Measurements from ENCODE around the gene HOXC10.

Gene HOXC10

DNA sequence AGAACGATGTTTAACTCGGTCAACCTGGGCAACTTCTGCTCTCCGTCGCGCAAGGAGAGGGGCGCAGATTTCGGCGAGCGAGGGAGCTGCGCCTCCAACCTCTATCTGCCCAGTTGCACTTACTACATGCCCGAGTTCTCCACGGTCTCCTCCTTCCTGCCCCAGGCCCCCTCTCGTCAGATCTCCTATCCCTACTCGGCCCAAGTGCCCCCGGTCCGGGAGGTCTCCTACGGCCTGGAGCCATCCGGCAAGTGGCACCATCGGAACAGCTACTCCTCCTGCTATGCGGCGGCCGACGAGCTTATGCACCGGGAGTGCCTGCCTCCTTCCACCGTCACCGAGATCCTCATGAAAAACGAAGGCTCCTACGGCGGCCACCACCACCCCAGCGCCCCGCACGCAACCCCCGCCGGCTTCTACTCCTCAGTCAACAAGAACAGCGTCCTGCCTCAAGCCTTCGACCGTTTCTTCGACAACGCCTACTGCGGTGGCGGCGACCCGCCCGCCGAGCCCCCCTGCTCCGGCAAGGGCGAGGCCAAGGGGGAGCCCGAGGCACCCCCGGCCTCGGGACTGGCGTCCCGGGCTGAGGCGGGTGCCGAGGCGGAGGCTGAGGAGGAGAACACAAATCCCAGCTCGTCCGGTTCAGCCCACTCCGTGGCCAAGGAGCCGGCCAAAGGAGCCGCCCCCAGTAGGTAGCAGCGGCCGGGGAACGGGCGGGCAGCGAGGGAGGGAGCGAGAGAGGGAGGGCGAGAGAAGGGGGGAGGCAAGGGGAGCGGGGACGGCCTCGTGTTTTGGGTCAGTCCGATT is 11.5 kb upstream of the HOXC10 start:
- H3K9me3 ChIP-seq (ENCODE audit: low read length): peaks cover 4% of the 10 kb centered on the region
- no peaks in the 10 kb centered on the region for H3K4me1 ChIP-seq (ENCODE audit: insufficient read depth, low read length)
- H2AFZ ChIP-seq (ENCODE audit: low read depth, low read length): no peak overlapping the region
- H3K27me3 ChIP-seq (ENCODE audit: insufficient read depth, low read length): peaks cover 97% of the 10 kb centered on the region
- H3K4me3 ChIP-seq (ENCODE audit: low read length): no peak overlapping the region
- H3K36me3 ChIP-seq (ENCODE audit: insufficient read depth, low read length): no peaks in the 10 kb centered on the region

DNA sequence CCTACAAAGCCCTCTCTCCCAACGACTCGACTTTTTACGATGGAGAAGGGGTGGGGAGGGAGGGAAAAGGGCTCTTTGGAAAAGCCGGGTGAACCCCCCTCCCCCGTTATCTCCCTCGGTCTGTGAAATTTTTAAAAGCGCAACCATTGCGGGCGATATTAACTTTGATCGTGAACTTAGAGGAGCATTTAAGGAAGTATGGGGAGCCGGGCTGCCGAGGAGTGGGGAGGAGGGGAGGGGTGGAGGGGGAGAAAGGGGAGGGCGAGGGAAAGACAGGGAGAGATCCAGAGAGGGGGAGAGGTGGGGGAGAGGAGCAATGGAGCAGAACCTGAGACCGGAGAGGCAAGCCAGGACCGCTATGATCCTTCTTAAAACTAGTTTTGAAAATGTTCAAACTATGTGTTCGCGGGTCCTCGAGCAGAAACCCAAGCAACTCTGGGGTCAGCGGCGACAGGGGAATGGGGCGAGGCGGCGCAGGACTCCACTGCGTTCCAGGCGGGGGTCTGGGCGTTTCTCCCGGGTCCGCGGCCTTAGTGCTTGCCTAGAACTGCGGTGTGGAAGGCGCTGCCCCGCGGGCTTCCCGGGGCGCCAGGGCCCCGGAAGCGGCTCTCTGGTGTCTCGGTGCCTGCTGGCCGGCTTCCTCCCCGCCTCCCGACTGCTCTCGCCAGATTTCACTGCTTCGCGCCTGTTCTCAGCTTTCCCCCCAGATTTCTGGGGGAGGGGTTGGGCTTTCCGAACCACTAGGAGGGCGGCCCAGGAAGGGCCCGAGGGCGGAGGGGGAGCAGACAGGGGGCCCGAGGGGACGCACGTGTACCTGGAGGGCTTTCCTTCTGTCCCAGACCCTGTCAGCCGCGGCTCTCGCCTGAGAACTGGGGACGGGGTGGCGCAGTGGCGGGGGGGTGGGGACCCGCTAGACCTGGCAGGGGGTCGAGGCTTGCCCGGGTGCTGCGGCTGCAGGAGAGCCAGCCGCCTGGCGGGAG is 10.6 kb upstream of the HOXC10 start, which contains the start of gene HOTAIR:
Gene HOTAIR (minus strand): TSS at position 871 of the 980 bp plus-strand sequence.
- H3K9me3 ChIP-seq (ENCODE audit: low read length): peaks cover 4% of the 10 kb centered on the region
- no peak within 1 kb of the TSS for H3K4me3 ChIP-seq (ENCODE audit: low read length)
- no peaks in the 10 kb centered on the region for H3K36me3 ChIP-seq (ENCODE audit: insufficient read depth, low read length)
- H3K27me3 ChIP-seq (ENCODE audit: insufficient read depth, low read length): peaks cover 96% of the 10 kb centered on the region
- H2AFZ ChIP-seq (ENCODE audit: low read depth, low read length): no peak within 1 kb of the TSS
- H3K4me1 ChIP-seq (ENCODE audit: insufficient read depth, low read length): no peaks in the 10 kb centered on the region

DNA sequence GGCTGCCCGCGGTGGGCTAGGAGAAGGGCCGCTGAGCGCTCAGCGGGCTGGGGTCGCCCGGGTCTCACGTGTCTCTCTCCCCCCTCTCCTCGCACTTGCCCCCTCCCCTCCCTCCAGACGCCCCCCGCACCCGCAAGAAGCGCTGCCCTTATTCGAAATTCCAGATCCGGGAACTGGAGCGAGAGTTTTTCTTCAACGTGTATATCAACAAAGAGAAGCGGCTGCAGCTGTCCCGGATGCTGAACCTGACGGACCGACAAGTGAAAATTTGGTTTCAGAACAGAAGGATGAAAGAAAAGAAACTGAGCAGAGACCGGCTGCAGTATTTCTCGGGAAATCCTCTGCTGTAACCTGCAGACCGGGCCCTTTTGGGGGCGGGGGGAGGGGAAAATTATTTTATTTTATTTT is 9.9 kb upstream of the HOXC10 start:
- Histone ChIP-seq H3K4me1 (ENCODE audit: insufficient read depth, low read length) (no peaks in the 10 kb centered on the region), H3K9me3 (ENCODE audit: low read length) (peaks cover 4% of the 10 kb centered on the region), H3K4me3 (ENCODE audit: low read length) (no peak overlapping the region), H2AFZ (ENCODE audit: low read depth, low read length) (no peak overlapping the region), H3K27me3 (ENCODE audit: insufficient read depth, low read length) (peaks cover 96% of the 10 kb centered on the region), H3K36me3 (ENCODE audit: insufficient read depth, low read length) (no peaks in the 10 kb centered on the region)

DNA sequence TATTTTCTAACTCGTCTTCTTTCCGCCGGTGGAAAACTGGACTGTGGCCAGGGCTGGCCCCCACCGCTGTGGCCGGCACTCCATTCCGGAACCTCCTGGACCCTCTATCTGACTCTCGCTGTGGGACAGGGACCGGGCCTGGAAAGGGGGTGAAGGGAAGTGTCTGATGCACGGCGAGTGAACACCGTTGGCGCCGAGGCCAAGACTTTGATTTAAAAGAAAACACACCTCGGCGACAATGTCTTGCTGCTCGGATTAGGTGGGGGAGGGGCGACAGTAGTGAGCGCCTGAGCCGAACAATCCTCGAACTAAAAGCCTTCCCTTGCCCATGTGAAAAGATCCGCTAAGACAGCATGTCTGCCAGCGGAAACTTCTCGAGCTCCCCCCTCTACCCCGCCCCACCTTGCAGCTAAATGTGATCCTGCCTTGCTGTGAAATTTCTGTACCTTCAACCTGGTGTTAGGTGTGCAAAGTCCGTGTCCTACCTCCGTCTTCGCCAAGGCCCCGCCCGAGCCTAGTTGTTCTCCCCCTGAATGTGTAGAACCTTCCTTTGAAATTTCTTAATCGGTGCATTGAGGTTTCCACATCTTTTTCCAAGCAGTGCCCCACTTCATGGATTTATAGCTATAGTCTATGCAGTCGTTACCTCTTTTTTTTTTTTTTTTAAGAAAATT is 9.3 kb upstream of the HOXC10 start:
- Histone ChIP-seq H2AFZ (ENCODE audit: low read depth, low read length) (no peak overlapping the region), H3K4me3 (ENCODE audit: low read length) (no peak overlapping the region), H3K27me3 (ENCODE audit: insufficient read depth, low read length) (peaks cover 96% of the 10 kb centered on the region), H3K36me3 (ENCODE audit: insufficient read depth, low read length) (no peaks in the 10 kb centered on the region), H3K4me1 (ENCODE audit: insufficient read depth, low read length) (no peaks in the 10 kb centered on the region), H3K9me3 (ENCODE audit: low read length) (peaks cover 4% of the 10 kb centered on the region)

DNA sequence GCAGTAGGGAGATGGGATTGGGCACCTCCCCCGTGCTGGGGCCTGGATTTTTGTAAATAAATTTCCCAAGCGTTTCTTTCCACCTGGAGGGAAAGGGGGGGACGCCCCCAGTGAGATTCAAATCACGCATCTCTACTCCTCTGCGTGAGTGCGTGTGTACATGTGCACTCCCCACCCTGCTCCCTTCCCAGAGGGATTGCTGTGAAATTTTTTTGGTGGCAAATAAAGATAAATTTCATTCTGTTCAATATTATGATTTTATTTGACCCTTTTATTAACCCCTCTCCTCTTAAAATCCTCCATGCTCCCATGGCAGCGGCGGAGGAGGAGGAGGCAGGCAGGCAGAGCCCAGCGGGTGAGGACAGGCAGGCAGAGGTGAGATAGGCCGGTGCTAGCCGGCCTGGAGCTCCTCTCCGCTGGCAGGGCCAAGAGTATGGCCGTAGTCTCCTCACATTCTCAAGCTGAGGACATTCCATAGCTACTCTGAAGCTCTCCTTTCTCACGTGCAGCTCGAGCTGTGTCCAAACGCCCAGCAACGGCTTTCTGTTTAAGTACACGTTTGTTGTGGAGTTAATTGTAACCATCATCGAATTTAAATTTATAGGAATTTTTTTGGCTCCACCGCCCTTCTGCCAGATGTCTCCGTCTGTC is 8.6 kb upstream of the HOXC10 start:
- Histone ChIP-seq H3K27me3 (ENCODE audit: insufficient read depth, low read length) (peaks cover 96% of the 10 kb centered on the region), H2AFZ (ENCODE audit: low read depth, low read length) (no peak overlapping the region), H3K9me3 (ENCODE audit: low read length) (peaks cover 3% of the 10 kb centered on the region)

DNA sequence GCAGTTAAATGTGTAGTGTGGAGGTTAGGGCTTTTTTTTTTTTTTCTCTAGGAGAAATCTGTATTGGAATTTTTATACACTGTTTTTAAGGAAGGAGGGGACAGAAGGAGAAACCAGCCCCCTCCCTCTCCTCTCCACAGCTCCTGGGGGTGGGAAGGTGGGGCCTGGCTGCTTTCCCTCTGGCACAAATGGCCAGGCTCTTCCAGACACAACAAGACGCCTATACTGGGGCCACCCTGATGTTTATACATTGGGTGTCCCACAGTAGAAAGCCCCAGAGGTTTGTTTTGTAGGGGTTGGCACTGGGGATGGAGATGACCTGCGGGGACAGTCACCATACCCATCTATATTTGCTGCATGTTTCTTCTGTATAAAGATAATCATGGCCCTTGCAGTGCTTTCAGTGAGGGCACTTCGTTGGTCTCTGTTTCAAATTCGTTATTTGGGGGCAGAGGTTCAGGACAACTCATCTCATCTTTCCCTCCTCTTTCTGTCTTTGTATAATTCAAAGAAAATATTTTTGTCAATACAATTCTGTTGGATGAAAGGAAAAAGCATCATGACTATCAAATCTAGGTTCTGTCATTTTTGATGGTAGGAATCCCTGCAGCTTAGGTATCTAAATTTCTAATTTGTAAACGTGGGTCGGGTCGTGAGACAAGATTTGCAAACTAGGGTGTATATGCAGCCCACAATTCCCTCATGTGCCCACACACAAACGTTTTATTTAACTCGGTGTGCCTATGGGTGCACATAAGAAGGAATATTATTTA is 7.9 kb upstream of the HOXC10 start:
- H2AFZ ChIP-seq (ENCODE audit: low read depth, low read length): no peak overlapping the region
- no peak overlapping the region for H3K4me3 ChIP-seq (ENCODE audit: low read length)
- H3K9me3 ChIP-seq (ENCODE audit: low read length): peaks cover 3% of the 10 kb centered on the region
- no peaks in the 10 kb centered on the region for H3K4me1 ChIP-seq (ENCODE audit: insufficient read depth, low read length)
- H3K27me3 ChIP-seq (ENCODE audit: insufficient read depth, low read length): peaks cover 96% of the 10 kb centered on the region
- H3K36me3 ChIP-seq (ENCODE audit: insufficient read depth, low read length): no peaks in the 10 kb centered on the region

More for the DNA sequence above, 8.6 kb upstream of the HOXC10 start:
- no peaks in the 10 kb centered on the region for H3K4me1 ChIP-seq (ENCODE audit: insufficient read depth, low read length)
- no peak overlapping the region for H3K4me3 ChIP-seq (ENCODE audit: low read length)
- no peaks in the 10 kb centered on the region for H3K36me3 ChIP-seq (ENCODE audit: insufficient read depth, low read length)

DNA sequence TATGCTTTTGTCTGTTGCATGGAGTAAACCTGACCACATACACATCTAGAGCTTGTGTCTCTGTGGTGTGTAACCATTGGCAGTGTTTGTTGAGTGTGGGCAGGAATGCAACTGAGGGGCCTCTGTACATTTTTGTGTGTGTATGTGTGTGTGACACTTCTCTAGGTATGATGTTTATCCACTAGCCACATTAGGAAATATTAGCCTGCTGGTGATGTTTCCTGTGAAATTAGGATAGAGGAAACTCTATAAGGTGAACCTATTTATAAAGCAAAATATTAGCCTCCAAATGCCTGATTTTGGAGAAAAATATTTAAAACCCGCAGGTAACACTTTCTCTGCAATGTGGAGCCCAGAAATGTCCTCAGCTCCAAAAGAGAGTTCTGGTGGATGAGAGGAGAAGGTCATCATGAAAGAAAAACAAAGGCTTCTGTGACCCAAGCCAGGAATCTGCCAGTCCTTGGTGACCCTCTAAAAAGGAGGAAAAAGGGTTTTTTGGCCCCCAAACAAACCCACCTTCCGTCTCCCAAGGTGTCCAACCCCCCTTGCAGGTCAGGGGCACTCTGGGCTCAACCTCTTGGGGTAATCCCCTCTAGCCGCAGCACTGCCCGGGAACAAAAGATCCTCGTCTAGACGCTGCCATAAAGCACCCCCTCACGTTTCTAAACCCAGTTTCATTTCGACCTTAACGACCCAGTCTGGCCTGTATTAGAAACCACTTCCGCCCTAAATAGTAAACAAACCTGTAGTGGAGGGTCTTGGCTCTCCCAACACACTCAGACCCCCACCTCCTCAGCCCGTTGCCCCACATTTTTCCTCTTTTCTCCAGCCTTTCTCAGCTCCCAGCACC is 7.1 kb upstream of the HOXC10 start:
- no peak overlapping the region for H2AFZ ChIP-seq (ENCODE audit: low read depth, low read length)
- no peaks in the 10 kb centered on the region for H3K4me1 ChIP-seq (ENCODE audit: insufficient read depth, low read length)
- peaks cover 3% of the 10 kb centered on the region for H3K9me3 ChIP-seq (ENCODE audit: low read length)
- peaks cover 96% of the 10 kb centered on the region for H3K27me3 ChIP-seq (ENCODE audit: insufficient read depth, low read length)
- no peak overlapping the region for H3K4me3 ChIP-seq (ENCODE audit: low read length)
- H3K36me3 ChIP-seq (ENCODE audit: insufficient read depth, low read length): no peaks in the 10 kb centered on the region

DNA sequence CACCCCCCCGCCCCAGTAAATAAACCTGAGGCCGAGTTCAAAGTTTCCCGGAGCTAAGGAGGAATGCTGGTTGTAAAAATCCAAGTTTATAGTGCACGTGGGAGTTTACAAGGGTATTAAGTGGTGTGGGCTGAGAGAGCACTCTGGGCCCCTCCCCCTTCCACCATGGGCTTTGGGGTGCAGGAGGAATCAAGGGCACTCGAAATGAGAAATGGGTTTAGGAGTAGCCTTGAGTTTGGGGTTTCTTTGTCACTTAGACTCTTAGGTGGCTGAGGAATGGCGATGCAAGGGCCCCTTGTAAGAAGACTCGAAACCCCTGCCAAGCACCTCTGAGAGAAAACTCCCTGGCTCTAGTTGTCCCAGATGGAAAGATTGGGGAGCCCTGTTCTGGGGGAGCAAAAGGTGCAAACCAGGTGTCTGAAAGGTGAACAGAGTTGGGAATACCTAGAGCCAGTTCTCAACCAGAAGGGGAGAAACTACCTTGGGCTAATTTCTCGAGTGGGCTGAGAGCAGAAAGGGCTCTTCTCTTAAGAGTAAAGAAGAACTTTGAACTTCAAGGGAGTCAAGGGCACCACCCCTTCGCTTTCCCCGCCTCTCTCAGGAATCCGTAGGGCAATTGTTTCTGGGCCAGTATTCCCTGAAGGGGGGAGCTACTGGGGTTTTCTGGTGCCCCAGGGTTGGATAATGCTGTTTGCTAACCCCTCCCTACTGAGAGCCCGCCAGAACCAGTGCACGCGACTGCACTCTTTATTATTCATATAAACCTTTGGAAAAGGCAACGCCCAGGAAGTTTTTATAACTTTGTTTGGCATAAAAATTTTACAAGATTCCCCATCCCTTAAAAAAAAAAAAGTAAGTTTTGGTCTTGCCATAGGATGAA is 6.2 kb upstream of the HOXC10 start:
- H3K9me3 ChIP-seq (ENCODE audit: low read length): peaks cover 3% of the 10 kb centered on the region
- no peak overlapping the region for H2AFZ ChIP-seq (ENCODE audit: low read depth, low read length)
- H3K4me3 ChIP-seq (ENCODE audit: low read length): no peak overlapping the region
- peaks cover 96% of the 10 kb centered on the region for H3K27me3 ChIP-seq (ENCODE audit: insufficient read depth, low read length)
- H3K36me3 ChIP-seq (ENCODE audit: insufficient read depth, low read length): no peaks in the 10 kb centered on the region
- no peaks in the 10 kb centered on the region for H3K4me1 ChIP-seq (ENCODE audit: insufficient read depth, low read length)

DNA sequence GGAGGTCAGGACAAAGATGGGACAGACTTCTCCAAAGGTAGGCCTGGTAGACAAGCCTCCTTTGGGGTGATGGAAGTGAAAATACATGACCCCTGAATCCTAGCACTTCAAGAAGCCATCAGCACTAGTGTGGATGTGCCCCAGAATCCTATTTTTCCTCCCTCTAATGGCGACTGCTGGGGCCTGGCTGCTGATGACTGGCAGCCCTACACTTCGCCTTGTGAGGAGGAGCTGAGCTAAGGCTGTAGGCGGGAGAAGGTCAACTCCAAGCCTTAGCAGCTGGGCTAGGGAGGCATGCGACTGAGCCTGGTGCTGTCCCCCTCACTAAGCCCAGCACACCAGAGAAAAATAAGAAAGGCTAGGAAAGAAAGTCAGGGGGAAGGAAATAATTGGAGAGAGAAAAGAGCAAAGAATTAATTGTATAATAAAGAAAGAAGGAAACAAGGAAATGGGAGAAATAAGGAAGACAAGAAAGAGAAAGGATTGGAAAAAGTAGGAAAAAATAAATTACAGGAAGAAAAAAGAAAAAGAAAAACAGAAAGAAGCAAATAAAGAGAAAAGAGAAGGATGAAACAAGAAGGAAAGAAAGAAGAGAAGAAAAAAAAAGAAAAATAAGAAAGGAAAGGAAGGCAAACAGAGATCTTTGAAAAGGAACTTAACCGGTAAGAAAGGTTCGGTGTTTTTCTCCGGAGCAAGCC is 4.7 kb upstream of the HOXC10 start:
- Histone ChIP-seq H3K27me3 (ENCODE audit: insufficient read depth, low read length) (peaks cover 93% of the 10 kb centered on the region), H3K4me3 (ENCODE audit: low read length) (no peak overlapping the region), H3K4me1 (ENCODE audit: insufficient read depth, low read length) (no peaks in the 10 kb centered on the region), H2AFZ (ENCODE audit: low read depth, low read length) (no peak overlapping the region), H3K9me3 (ENCODE audit: low read length) (peaks cover 3% of the 10 kb centered on the region), H3K36me3 (ENCODE audit: insufficient read depth, low read length) (no peaks in the 10 kb centered on the region)

DNA sequence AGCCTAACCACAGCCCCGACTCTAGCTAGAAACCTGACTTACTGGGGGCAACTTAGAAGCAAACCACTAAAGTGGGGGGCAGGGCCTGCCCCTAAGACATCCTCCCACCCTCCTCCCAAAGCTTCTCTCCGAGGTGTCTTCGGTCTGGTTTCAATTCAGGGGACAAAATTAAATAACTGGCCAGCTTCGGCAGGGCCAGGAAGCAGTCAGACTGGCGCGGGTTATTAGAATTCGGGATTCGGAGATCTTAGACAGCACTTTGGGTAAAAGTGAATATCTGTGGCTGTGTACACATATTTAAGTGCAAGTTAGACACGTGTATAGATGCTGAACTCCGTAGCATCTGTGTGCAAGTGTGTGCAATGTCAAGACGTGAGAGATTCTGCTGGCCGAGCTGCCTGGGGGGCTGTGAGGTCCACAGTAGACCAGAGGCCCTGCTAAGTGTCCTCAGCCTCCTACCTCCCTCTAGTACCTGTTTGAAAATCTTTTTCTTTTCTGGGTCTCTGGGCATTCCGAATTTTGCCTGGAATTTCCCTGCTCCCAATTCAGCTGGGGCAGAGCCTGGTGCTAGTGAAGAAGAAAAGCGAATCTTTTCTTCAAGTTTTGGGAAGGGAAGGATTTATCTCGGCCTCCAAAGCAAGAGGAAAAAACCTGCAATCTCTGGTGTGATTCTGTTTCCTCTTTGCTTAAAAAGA is 4.0 kb upstream of the HOXC10 start:
- Histone ChIP-seq H3K9me3 (ENCODE audit: low read length) (no peaks in the 10 kb centered on the region), H3K27me3 (ENCODE audit: insufficient read depth, low read length) (peaks cover 93% of the 10 kb centered on the region), H2AFZ (ENCODE audit: low read depth, low read length) (no peak overlapping the region), H3K36me3 (ENCODE audit: insufficient read depth, low read length) (no peaks in the 10 kb centered on the region), H3K4me1 (ENCODE audit: insufficient read depth, low read length) (no peaks in the 10 kb centered on the region), H3K4me3 (ENCODE audit: low read length) (no peak overlapping the region)
